Stimulated activated CD4-positive, alpha-beta T cell treated with anti-CD3 and anti-CD28 coated beads, Interleukin-12 subunit alpha, Interleukin-12 subunit beta, amount 100 ng/mL, for 4 hours (primary cell): ENCODE results near the gene PTPN2.
"Not testable (repeated sequence)": the region's sequence is repeated elsewhere in the genome, so short reads cannot be mapped to it uniquely, and the experiment has no call there.

Experiments
- DNase-seq: peaks from one replicate; pipeline ENCODE4 v3.0.0-alpha.2; 2020

PTPN2 gene

DNA sequence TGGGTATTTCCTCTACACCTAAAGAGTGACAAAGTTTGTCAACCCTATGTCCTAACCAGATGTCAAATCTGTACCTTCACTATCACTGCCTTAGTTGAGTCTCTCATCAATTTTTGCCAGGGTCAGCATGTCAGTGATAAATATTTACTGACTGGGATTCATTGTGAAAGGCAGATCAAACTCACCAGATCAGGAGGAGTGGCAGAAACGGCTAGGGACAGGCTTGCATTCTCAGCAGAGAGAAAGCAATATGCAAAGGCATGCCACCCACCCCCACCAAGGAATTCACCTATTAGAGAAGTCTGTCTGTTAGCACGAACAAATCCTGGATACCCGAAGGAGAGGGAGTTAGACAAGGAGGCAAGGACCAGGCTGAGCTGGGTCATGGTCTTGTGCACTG, 62.6 kb downstream of the PTPN2 start:
- no peak for DNase-seq

DNA sequence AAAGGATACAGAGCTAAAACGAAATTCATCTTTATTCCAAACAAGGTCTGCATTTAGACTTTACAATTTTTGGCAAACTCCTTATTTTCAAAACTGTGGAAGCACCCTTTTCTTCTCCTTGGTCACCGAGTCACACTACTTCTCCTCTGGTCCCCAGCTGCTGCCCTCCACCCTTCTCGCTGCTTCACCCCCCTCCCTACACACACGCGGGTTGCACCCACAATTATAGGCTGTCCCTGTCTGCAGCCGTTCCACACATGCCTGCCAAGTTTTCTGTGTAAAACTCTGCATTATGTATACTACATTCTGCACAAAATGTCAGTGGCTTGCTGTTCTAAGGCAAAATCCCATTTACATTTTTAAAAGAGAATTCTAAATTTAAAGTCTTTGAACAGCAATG, 63.5 kb downstream of the PTPN2 start:
- no peak for DNase-seq

DNA sequence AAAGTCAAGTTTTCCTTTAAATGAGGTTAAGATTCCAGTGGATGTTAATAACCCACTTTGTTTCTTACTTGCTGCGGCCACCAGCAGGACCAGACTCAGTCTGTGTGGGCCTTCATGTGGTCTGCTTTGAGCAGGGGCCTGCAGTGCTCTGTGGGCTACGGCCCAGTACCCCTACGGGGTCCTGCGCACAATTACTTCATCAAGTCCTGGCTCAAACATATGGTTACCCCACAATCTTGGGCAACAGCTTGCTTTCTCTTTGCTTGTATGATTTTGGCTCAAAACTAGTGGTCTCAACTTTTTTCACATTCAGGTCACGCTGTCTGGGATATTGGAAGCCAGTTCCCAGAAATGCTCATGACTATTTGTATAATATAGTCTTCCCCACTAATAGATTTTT, 64.2 kb downstream of the PTPN2 start:
- no peak for DNase-seq

DNA sequence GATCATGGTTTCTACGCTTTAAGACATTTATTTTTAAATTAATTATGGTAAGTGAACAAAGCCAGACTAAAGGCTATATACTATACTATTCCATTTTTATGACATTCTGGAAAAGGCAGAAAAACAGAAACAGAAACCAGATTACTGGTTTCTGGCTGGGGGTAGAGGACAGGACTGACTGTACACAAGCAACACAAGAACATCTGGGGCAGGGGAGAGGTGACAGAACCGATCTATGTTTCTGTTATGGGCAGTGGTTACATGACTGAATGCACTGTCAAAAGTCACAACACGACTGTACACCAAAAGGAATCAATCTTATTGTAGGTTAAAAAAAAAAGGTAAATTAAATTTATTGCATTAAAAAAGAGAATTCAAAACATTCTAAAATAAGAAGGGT, 64.7 kb downstream of the PTPN2 start:
- DNase-seq, result no peak

DNA sequence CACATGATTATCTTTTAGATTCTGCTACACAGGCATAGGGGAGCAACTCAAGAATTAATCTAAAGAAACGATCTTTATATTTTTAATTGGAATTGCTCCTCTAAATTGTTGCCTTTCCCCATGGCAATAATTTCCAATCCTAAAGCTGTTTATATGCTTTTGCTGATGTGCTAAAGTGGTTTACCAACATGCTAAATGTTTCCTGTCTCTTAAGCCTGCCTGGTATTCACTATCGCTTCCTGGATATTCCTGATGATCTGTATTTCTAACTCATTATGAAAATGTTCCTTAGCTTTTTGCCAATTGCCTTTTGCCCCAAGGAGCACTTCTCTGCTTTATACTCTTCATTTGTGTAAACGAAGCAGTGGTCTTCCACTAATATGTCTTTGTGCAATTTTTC, 65.8 kb downstream of the PTPN2 start:
- no peak for DNase-seq

DNA sequence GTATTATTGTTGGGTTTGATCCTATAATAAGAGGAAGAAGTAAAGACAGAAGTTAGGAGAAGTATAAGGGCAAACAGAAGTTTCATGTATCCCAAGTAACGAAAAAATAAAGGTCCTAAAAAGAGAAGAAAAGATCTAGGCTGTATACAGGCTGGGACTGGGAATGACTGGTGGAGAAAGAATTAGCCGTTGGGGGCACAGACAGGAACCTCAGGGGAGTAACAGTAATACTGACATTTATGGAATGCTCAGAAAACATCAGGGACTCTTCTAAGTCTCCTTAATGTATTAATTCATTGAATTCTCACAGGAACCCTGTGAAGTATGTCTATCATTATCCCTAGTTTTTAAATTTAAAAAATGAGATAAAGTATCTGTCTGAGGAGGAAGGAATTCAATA, 67.6 kb downstream of the PTPN2 start:
- no peak for DNase-seq

DNA sequence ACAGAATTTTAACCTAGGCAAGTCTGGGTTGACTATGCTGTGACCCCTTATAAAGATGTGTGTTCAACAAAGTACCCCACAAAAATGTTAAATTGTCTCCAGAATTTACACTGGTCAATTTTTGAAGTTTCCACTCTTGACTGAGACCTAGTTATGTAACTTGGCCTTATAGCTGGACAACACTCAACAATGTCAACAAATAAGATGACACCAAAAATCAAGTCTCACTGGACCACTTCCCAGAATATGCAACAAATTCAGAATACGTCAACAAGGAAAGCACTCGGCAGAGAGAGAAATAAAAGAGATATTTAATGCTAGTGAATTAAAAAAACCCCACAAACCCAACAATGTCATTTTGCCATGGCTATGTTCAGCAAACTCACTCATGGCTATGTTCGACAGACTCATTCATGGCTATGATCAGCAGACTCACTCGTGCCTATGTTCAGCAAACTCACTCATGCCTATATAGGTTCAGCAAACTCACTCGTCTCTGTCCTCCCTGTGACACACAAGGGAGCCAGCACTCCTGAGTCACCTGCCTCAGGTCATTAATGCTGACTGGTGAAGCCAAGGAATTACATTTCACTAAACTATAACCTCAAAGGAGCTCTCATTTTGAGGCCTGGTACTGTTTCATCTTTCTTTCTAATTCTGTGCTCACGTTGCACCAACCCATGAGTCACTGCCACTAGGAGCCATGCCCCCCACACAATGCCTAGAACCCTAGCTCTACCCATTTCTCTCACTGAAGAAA, 72.7 kb downstream of the PTPN2 start:
- DNase-seq, result no peak

DNA sequence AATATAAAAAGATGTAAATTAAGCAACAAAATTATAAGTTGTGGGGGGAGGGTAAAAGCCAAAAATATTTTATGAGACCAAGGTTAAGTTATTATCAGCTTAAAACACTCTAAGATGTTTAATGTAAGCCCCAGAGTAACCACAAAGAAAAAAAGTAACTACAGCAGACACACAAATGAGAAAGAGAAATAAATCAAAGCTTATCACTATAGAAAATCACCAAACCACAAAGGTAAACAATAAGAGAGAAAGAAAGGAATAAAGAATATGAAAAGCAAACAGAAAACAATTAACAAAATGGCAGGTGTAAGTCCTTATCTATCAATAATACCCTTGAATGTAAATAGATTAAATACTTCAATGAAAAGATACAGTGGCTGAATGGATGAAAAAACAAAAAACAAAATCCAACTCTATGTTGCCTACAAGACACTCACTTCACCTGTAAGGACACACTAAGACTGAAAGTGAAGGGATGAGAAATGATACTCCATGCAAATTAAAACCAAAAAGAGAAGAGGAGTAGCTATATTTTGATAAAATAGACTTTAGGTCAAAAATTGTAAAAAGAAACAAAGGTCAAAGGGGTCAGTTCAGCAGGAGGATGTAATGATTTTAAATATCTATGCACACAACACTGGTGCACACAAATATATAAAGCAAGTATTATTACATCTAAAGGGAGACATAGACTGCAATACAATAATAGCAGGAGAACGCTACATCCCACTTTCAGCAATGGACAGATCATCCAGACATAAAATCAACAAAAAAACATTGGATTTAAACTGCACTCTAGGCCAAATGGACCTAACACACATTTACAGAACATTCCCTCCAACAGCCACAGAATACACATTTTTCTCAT, 80.7 kb downstream of the PTPN2 start:
- DNase-seq, result no peak

DNA sequence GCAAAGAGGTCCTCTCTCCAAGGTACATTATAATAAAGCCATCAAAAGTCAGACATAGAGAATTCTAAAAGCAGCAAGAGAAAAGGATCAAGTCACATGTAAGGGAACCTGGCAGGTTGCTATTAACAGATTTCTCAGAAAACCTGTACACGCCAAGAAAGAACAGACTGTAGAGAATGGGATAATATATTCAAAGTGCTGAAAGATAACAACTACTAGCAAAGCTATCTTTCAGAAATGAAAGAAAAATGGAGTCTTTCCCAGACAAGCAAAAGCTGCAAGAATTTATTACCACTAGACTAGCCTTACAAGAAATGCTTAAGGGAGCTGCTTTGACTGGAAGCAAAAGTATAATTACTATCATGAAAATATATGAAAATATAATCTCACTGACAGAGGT, 81.5 kb downstream of the PTPN2 start:
- DNase-seq, result no peak

DNA sequence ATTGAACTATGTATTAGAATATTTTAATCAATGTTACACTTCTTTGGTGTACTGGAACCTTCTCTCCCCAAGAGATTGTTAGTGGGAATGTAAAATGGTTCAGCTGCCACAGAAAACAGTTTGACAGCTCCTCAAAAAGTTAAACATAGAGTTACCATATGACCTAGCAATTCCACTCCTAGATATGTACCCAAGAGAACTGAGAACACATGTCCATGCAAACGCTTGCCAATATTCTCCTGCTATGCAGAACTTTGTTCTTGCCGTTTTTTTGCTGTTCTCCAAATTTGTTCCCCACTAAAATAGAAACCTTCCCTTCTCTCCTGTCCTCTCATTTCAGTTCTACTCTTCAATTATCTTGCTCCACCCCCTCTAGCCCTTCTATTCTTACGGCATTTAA, 87.6 kb downstream of the PTPN2 start:
- no peak for DNase-seq

DNA sequence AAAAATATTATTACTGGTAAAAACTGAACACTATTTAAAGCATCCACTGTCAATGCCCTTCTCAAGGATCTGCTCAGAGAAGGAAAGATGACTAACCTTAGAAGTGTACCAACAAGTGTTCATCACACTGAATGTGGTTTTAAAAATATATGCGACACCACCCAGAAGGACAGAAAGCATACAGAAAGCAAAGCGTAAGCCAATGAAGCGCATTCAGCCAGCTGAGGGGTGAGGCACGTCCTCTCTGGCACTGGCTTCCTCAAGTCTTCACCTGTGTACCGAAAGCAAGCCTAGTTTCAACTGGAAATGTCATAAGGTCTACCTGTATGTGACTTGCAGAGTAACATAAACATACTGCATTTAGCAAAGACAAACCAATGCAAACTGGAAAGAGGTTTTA, 92.4 kb downstream of the PTPN2 start:
- no peak for DNase-seq

DNA sequence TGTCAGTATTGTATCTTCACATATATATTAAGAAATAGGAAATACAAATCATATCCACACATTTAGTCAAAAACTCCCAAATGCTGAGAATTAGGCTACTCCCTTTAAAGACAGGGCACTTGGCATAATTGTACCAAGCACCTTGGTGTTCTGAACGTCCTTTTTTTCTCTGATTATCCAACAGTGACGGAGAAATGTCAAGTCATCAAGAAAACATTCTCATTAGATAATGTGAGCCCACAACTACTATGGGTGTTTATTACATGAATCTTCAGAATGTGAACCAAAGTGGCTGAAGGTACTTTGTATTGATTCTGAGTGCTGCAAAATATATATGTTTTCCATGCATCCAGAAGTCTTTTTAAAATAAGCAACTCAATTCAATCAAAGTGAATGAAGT, 97.4 kb downstream of the PTPN2 start:
- no peak for DNase-seq

DNA sequence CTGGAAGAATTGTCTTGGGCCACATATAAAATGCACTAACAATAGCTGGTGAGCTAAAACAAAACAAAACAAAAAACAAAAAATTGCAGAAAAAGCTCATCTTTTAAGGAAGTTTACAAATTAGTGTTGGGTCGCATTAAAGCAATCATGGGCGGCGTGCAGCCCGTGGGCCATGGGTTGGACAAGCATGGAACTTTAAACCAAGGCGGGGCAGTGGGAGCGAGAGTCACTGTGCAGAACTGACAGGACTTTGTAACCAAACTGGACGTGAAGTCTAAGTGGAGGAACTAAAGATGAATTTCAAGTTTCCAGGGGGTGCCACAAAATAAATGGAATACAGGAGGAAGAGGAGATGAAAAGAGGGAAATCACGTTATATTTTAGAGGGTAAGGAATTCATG, 100.5 kb downstream of the PTPN2 start:
- no peak for DNase-seq

DNA sequence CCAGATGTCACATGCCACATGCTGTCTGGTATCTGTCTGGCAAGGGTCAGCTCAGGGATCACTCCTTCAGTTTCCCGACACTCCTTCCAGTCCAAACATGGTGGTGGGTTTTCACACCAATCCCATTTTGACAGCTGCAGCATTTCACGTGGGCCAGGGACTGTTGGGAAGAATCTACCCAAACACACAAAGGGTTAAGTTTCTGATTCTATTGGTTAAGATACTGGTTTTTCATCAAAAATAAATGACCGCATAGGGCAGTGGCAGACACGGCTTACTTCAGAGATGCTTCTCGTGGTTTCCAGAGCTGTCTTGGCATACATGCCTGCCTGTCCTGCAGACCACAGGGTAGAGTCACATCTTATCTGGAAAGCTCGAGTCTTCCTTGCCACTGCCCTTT, 101.5 kb downstream of the PTPN2 start:
- no peak for DNase-seq

DNA sequence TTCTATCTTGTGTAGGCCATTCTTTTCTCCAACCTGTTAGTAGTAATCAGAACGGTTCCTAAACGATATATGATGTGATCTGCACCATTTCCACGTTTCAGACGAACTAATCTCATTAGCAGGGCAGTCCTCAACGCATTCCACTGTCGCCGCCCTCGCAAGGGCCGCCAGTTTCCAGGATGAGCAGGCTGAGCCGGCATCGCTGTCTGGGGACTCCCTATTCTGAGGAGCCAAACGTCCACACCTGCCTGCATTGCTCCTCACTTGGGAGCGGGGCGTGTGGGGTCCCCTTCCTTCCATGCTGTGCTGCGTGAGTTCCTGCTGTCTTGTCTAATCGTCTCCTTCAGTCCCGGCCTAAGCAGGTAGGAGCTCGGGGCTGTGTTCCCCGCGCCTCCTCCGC, 104.6 kb downstream of the PTPN2 start:
- DNase-seq, result no peak

DNA sequence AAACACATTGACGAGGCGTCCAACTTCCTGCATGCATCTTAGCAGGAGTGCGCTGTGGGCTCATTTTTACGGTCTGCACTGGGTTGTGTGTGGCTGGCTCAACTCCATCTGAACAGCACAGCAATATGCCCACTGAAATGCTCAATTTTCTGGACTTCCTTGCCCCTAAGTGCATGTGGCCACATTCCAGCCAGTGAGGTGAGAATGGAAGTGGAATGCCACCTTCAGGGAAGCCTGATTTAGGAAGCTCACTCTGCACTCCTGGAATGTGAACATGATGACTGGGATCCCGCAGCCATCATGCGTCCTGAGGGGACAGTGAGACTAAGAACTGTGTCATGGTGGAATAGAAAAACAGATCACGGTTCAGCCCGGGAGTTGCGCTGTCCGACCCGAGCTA, 105.0 kb downstream of the PTPN2 start:
- DNase-seq, result no peak

DNA sequence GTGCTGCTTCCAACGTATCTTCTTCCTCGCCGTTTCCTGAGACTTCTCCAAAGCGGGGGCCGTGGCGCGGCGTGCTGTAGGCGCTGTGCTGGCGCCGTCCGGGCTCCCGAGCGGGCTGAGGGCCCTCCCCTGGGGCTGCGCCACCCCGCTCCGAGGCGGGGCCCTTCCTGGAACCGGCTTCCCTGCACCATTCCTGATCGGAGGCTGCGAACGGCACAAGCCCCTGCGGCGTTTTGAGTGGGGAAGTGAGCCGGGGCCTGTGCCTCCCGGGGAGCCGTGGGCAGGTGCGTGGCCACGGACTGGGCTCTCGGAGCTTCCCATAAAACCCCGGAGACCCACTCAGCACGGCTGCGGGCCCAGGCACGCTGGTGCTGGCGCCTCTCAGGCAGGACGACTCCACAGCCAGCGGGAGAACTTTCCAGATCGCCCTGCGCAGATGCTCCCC, 106.5 kb downstream of the PTPN2 start:
- DNase-seq, result no peak

DNA sequence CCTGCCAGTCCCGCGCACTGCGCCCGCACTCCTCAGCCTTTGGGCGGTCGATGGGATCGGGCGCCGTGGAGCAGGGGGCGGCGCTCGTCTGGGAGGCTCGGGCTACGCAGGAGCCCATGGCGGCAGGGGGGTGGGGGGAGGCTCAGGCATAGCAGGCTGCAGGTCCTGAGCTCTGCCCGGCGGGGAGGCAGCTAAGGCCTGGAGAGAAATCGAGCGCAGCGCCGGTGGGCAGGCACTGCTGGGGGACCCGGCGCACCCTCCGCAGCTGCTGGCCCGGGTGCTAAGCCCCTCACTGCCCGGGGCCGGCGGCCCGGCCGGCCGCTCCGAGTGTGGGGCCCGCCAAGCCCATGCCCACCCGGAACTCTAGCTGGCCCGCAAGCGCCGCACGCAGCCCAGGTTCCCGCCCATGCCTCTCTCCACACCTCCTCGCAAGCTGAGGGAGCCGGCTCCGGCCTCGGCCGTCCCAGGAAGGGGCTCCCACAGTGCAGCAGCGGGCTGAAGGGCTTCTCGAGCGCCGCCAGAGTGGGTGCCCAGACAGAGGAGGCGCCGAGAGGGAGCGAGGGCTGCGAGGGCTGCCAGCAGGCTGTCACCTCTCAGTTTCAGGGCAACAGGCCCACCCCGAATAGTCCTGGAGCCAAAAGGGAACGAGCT, 107.1 kb downstream of the PTPN2 start:
- DNase-seq, result no peak

DNA sequence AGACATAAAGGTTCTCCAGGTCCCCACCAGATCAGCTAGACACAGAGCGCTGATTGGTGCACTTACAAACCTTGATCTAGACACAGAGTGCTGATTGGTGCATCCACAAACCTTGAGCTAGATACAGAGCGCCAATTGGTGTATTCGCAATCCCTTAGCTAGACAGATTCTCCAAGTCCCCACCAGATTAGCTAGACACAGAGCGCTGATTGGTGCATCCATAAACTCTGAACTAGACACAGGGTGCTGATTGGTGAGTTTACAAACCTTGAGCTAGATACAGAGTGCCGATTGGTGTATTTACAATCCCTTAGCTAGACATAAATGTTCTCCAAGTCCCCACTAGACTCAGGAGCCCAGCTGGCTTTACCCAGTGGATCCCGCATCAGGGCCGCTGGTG, 107.6 kb downstream of the PTPN2 start:
- DNase-seq, result not testable (repeated sequence)

DNA sequence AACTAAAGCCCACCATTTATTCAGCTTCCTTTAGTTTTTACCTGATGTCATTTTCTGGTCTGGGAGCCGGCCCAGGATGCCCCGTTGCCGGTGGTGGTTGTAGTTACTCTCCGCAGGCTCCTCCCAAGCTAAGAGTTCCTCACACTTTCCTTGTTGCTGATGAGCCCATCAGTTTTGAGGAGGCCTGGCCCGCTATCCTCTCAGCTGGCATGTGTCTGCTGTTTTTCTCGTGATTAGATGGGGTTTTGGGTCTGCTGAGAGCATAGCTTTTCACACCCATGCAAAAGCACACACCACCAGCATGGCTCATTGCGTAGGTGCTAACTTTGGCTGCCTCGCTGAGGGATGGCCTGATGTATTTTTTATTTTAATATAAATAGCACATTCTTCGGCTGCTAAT, 109.1 kb downstream of the PTPN2 start:
- DNase-seq, result no peak

DNA sequence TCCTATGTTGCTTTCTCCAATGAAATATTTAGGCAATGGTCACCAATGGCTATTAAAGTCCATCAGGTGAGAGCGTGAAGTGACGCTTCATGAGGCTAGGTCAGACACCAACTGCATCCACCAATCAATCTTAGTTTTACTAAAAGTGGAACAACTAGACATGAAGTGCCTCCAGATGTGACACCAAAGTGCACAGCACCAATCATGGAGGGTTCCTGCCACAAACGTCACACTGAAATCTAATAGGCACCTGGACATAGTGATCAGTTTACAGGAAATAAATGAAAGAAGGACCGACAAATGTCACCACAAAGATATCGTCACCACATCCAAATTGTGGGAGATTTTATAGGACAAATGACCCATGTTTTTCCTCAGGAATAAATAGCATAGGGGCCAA, 110.7 kb downstream of the PTPN2 start:
- no peak for DNase-seq

DNA sequence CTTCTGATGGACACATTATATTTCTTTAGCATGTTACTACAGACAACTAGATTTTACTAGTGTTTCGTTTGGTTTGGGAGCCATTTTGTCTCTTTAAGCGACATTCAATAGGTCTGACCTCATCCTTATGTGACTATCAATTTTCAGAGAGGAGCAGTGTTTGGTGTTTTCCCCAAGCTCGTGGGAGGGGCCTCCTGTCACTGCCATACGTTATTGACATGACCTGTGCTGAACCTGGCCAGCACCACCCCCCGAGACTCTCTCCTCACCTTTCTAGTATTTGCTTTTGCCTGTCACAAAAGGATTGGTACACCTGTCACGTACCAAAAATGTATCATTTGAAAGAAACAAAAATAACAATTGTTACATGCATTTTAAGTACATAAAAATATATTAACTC, 111.9 kb downstream of the PTPN2 start:
- no peak for DNase-seq

DNA sequence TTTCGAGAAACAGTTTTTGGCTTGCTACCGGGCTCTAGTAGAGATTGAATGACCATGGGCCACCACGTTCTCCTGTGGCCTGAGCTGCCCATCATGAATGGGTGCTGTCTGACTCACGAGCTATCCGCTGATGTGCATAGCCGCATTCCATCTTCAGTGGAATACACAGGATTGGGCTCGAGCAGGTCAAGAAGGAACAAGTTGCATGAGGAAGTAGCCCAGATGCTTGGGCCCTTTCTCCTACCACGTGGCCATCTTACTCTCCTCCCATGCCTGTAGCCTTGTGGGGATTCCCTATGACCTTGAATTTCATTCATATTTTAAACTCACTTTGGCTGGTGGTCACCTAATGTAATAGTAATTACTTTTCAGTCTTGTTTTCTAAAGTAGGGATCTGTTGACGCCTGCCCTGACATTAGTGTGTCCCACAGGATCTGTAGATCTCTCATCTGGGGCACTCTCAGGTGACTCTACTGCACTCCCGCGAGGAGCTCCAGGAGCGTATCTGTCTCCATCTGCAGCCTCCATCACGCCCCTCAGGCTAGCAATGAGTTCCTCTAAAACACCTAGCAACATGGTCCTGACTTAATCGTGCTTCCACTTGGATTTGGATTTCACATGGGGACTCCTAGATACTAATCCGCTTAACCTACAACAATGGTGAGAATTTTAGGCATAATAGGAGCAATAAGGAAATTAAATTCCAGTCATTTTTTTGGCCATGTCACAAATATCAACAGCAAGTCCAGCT, 113.4 kb downstream of the PTPN2 start:
- no peak for DNase-seq
